Body of pancreas (tissue), 4 donors: ENCODE data around the gene SLC9A6. TPM values are rescaled to one million over a fixed set of nuclear protein-coding genes. Genes with fewer than 3 reads are reported as not detected.

ENCODE experiments used
- ATAC-seq: fragments of 150-250 bp; one replicate; pipeline ENCODE4 v1.9.1; 2016
- DNase-seq, 4 donors: peaks; one replicate each; pipeline ENCODE4 v3.0.0-alpha.2; 2019
- H3K27ac ChIP-seq, 4 donors: fragments of 200-600 bp; sonication (generic); 1 replicate in 3 of 4; 2 replicates in 1 of 4; pipeline versions ENCODE4 v1.5.1 to v1.6.1; 2016 to 2019; ENCODE audit warnings: mild to moderate bottlenecking in 1 of 4, mixed read lengths in 1 of 4, moderate library complexity in 1 of 4
- H3K27me3 ChIP-seq, 2 donors: fragments of 200-600 bp; sonication (generic); one replicate each; pipeline ENCODE4 v1.6.0; 2016; ENCODE audit warnings: mild to moderate bottlenecking in 1 of 2
- H3K36me3 ChIP-seq, 2 donors: fragments of 200-600 bp; sonication (generic); replicated peaks in 1 of 2; 2 replicates each; pipeline ENCODE4 v1.5.1; 2016; ENCODE audit warnings: low read depth in 2 of 2; ENCODE audit not compliant: insufficient read depth in 1 of 2
- H3K4me1 ChIP-seq: fragments of 200-600 bp; sonication (generic); one replicate; pipeline ENCODE4 v1.6.0; 2016
- H3K4me3 ChIP-seq, 2 donors: fragments of 200-600 bp; sonication (generic); 1 replicate in 1 of 2; 2 replicates in 1 of 2; pipeline ENCODE4 v1.5.1; 2016 to 2019
- H3K9me3 ChIP-seq, 3 donors: fragments of 200-600 bp; sonication (generic); 1 replicate in 2 of 3; 2 replicates in 1 of 3; pipeline ENCODE4 v1.5.1; 2016
- POLR2A ChIP-seq, 3 donors: fragments of 450-650 bp; IDR thresholded peaks; one replicate each; pipeline ENCODE4 v1.6.1; 2016; ENCODE audit warnings: antibody characterized with exemption in 3 of 3, mild to moderate bottlenecking in 2 of 3
- WGBS, 2 donors: methylation state at CpG; one replicate each; pipeline ENCODE4 v1.1.5; 2017; 5-methylcytosine and 5-hydroxymethylcytosine counted together
- intact Hi-C: fragments of 100-400 bp; cut with DNase I; formaldehyde crosslinking; loops from one replicate; pipeline ENCODE4 v1.15.1; 2023
- total RNA-seq, 2 donors: library from RNA; depleted of rRNA; stranded (reverse); fragments of >200 nt; gene quantifications; one replicate each; pipeline ENCODE4 v1.1.0, GENCODE V29; 2016
- TF ChIP-seq, protein P1 (sequence below), 7 experiments: fragments of 450-650 bp in 4 of 7; fragments of 200-600 bp in 3 of 7; sonication (generic) in 3 of 7; IDR thresholded peaks; one replicate each; pipeline ENCODE4 v1.5.1; 2016 to 2019; ENCODE audit warnings: antibody characterized with exemption in 7 of 7

SLC9A6 gene
- total RNA-seq, 2 donors from 2014 or later, result 1.6 to 6.2 TPM

DNA sequence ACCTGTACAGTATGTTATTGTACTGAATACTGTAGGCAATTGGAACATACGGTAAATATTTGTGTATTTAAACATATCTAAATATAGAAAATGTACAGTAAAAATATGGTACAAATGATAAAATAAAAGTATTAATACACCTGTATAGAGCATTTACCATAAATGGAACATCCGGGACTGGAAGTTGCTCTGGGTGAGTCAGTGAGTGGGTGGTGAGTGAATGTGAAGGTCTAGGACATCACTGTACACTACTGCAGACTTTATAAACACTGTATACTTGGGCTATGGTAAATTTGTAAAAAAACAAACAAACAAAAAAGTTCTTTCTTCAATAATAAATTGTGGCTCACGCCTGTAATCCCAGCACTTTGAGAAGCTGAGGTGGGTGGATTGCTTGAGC, 109.7 kb downstream of the SLC9A6 start:
- H3K4me1 ChIP-seq, result no peaks in the 10 kb centered on the region
- H3K36me3 ChIP-seq, result no peaks in the 10 kb centered on the region
- H3K9me3 ChIP-seq, result no peaks in the 10 kb centered on the region
- H3K27me3 ChIP-seq, result no peaks in the 10 kb centered on the region
- no peak overlapping the region for H3K4me3 ChIP-seq
- 42 to 67% methylated on average over 3 of the region's 3 CpGs for WGBS, 2 donors
- DNase-seq (no peak), ATAC-seq (no peak)
- intact Hi-C loops, result no loop called here
- no peak for TF ChIP-seq POLR2A (IDR thresholded peaks at IDR 0.05)
- TF ChIP-seq, protein P1, sequence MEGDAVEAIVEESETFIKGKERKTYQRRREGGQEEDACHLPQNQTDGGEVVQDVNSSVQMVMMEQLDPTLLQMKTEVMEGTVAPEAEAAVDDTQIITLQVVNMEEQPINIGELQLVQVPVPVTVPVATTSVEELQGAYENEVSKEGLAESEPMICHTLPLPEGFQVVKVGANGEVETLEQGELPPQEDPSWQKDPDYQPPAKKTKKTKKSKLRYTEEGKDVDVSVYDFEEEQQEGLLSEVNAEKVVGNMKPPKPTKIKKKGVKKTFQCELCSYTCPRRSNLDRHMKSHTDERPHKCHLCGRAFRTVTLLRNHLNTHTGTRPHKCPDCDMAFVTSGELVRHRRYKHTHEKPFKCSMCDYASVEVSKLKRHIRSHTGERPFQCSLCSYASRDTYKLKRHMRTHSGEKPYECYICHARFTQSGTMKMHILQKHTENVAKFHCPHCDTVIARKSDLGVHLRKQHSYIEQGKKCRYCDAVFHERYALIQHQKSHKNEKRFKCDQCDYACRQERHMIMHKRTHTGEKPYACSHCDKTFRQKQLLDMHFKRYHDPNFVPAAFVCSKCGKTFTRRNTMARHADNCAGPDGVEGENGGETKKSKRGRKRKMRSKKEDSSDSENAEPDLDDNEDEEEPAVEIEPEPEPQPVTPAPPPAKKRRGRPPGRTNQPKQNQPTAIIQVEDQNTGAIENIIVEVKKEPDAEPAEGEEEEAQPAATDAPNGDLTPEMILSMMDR (IDR thresholded peaks at IDR 0.05), result no peak
- H3K27ac ChIP-seq, result no peak overlapping the region

Other genes starting within 250 kb of the SLC9A6 start
- gene CT45A3, start 217.2 kb upstream of the SLC9A6 start, total RNA-seq, result not detected
- gene CT45A5, start 199.9 kb upstream of the SLC9A6 start, total RNA-seq, result not detected
- gene CT45A6, start 182.6 kb upstream of the SLC9A6 start, total RNA-seq, result not detected
- gene CT45A2, start 165.4 kb upstream of the SLC9A6 start, total RNA-seq, result not detected
- not detected for gene CT45A7, start 148.2 kb upstream of the SLC9A6 start, total RNA-seq
- gene CT45A8, start 130.9 kb upstream of the SLC9A6 start, total RNA-seq, result not detected
- gene CT45A9, start 113.6 kb upstream of the SLC9A6 start, total RNA-seq, result not detected
- gene CT45A10, start 92.0 kb upstream of the SLC9A6 start, total RNA-seq, result not detected
- not detected for gene SAGE1, start 91.7 kb upstream of the SLC9A6 start, total RNA-seq
- 10 to 100 TPM in 1 of 2 donors, 1 to 10 TPM in 1; 4.6 to 13.2 TPM for gene MMGT1, start 11.4 kb upstream of the SLC9A6 start, total RNA-seq
- 100 to 1,000 TPM in 1 of 2 donors, 10 to 100 TPM in 1; 40.2 to 125 TPM for gene FHL1, start 162.1 kb downstream of the SLC9A6 start, total RNA-seq